Panc1 (cell line): Measurements from ENCODE around the gene FAR2. TPM values are rescaled to one million over a fixed set of nuclear protein-coding genes. Genes with fewer than 3 reads are reported as not detected.

Experiments used
- ATAC-seq: fragments of 200-7000 bp; cut with Tn5 transposase; 2 replicates; pipeline ENCODE4 v1.9.1; 2020; ENCODE audit warnings: mild to moderate bottlenecking, moderate library complexity
- BruUV-seq: library from RNA; stranded (reverse); fragments of 400-500 nt; replicated peaks from 2 replicates; lab custom pipeline; 2021; lab: Mats Ljungman, UMichigan
- CTCF ChIA-PET: fragments of 300-600 bp; sonication (Branson Sonifier 250); formaldehyde crosslinking; loops from one replicate; lab custom pipeline; 2022; ENCODE audit warnings: antibody characterized with exemption; lab: Charles Lee
- POLR2A ChIA-PET: fragments of 300-600 bp; sonication (Branson Sonifier 250); formaldehyde crosslinking; loops from one replicate; lab custom pipeline; 2022; ENCODE audit warnings: antibody characterized with exemption; lab: Charles Lee
- DNase-seq: peaks from one replicate; pipeline ENCODE4 v3.0.0-alpha.2; 2010; ENCODE audit warnings: low read depth, low spot score
- H3K27ac ChIP-seq: 2 replicates; pipeline ENCODE4 v1.5.1; 2011; ENCODE audit warnings: mild to moderate bottlenecking, low read length, inconsistent platforms
- H3K27me3 ChIP-seq: fragments of 200-500 bp; sonication (Bioruptor generic); 2 replicates; pipeline ENCODE4 v1.6.0; 2014; ENCODE audit warnings: low read length, inconsistent platforms; ENCODE audit not compliant: control insufficient read depth, insufficient read depth
- H3K36me3 ChIP-seq: fragments of 200-500 bp; sonication (Bioruptor generic); 2 replicates; pipeline ENCODE4 v1.5.1; 2014; ENCODE audit warnings: inconsistent platforms, mild to moderate bottlenecking, low read length, moderate library complexity; ENCODE audit not compliant: control insufficient read depth, insufficient read depth
- H3K4me1 ChIP-seq: 2 replicates; pipeline ENCODE4 v1.5.1; 2011; ENCODE audit warnings: inconsistent platforms, mild to moderate bottlenecking, low read length, moderate library complexity; ENCODE audit not compliant: control insufficient read depth, insufficient read depth
- H3K4me3 ChIP-seq, 2 experiments: 2 replicates each; pipeline ENCODE4 v1.5.1; 2011 to 2012; ENCODE audit warnings: low read depth in 2 of 2, low read length in 2 of 2, mild to moderate bottlenecking in 2 of 2, inconsistent platforms in 1 of 2, moderate library complexity in 1 of 2
- H3K9me3 ChIP-seq: fragments of 200-500 bp; sonication (Bioruptor generic); 2 replicates; pipeline ENCODE4 v1.5.1; 2014; ENCODE audit warnings: low read depth, mild to moderate bottlenecking, inconsistent platforms, low read length, moderate library complexity; ENCODE audit not compliant: control insufficient read depth, insufficient read depth
- CTCF ChIP-seq: fragments of 450-650 bp; IDR thresholded peaks from 2 replicates; pipeline ENCODE4 v1.5.1; 2017; ENCODE audit warnings: mild to moderate bottlenecking
- POLR2AphosphoS5 ChIP-seq: IDR thresholded peaks from 2 replicates; pipeline ENCODE4 v1.6.1; 2012; ENCODE audit warnings: mild to moderate bottlenecking, low read depth, low read length, moderate library complexity
- REST ChIP-seq, 2 experiments: IDR thresholded peaks; 2 replicates each; pipeline ENCODE4 v1.6.1; 2011 to 2012; ENCODE audit warnings: low read depth in 2 of 2, control low read depth in 1 of 2, low read length in 1 of 2, mild to moderate bottlenecking in 1 of 2, moderate library complexity in 1 of 2; ENCODE audit not compliant: insufficient read depth in 1 of 2
- SIN3A ChIP-seq: IDR thresholded peaks from 2 replicates; pipeline ENCODE4 v1.6.1; 2012; ENCODE audit warnings: low read depth, mild to moderate bottlenecking, low read length, moderate library complexity, borderline replicate concordance; ENCODE audit not compliant: insufficient read depth
- TCF7L2 ChIP-seq: IDR thresholded peaks from 2 replicates; pipeline ENCODE4 v1.6.1; 2011; ENCODE audit warnings: mild to moderate bottlenecking, low read depth, low read length, inconsistent platforms
- in situ Hi-C: cut with HindIII; loops from 2 replicates; pipeline ENCODE4 v1.10.0; 2016; ENCODE audit warnings: low sequenced_read_pairs, low pct_unique_long_range_greater_than_20kb
- intact Hi-C: fragments of 100-400 bp; cut with micrococcal nuclease; formaldehyde crosslinking; loops from one replicate; pipeline ENCODE4 v1.10.0; 2022; ENCODE audit not compliant: unreplicated experiment
- total RNA-seq: library from RNA; stranded (reverse); gene quantifications from one replicate; pipeline ENCODE4 v1.2.1, GENCODE V29; 2021; ENCODE audit not compliant: unreplicated experiment

Gene FAR2
- total RNA-seq, 1 experiment from 2014 or later: 6.2 TPM

- no peak for ATAC-seq
- ChIA-PET CTCF (no interaction called here), POLR2A (no interaction called here)
- TF ChIP-seq POLR2AphosphoS5 (no peak), TCF7L2 (no peak), SIN3A (no peak), CTCF (no peak)
- Histone ChIP-seq H3K4me3 (no peak overlapping the region), H3K4me1 (no peaks in the 10 kb centered on the region), H3K27me3 (no peaks in the 10 kb centered on the region), H3K9me3 (no peaks in the 10 kb centered on the region), H3K27ac (no peak overlapping the region), H3K36me3 (no peaks in the 10 kb centered on the region)
- DNase-seq: no peak
- BruUV-seq: no TSS peak
- intact Hi-C loops: no loop called here
- in situ Hi-C loops: no loop called here
Measured at GRCh38 chr12:29191267-29191850, 42.3 kb downstream of the FAR2 start.

GRCh38 chr12:29198901-29199300 is 49.8 kb downstream of the FAR2 start:
- POLR2A ChIA-PET: no interaction called here
- no peak for ATAC-seq
- no TSS peak for BruUV-seq
- TF ChIP-seq REST (IDR thresholded peaks at IDR 0.05; ENCODE audit: insufficient read depth in 1 of 2, low read depth in 2 of 2, low read length in 1 of 2): no peak
- H3K4me3 ChIP-seq: no peak overlapping the region
- intact Hi-C loops: no loop called here
- CTCF ChIA-PET: no interaction called here
- DNase-seq: no peak
- no peaks in the 10 kb centered on the region for H3K4me1 ChIP-seq
- in situ Hi-C loops: no loop called here
- H3K9me3 ChIP-seq: no peaks in the 10 kb centered on the region
- H3K27me3 ChIP-seq: no peaks in the 10 kb centered on the region
- no peak overlapping the region for H3K27ac ChIP-seq
- H3K36me3 ChIP-seq: no peaks in the 10 kb centered on the region

- in situ Hi-C loops: no loop called here
Measured at GRCh38 chr12:29200586-29200985, 51.5 kb downstream of the FAR2 start.

More at GRCh38 chr12:29200586-29200985, 51.5 kb downstream of the FAR2 start:
- DNase-seq (no peak), ATAC-seq (no peak)
- intact Hi-C loops: no loop called here
- Histone ChIP-seq H3K27ac (no peak overlapping the region), H3K4me3 (no peak overlapping the region), H3K27me3 (no peaks in the 10 kb centered on the region), H3K36me3 (no peaks in the 10 kb centered on the region), H3K4me1 (no peaks in the 10 kb centered on the region), H3K9me3 (no peaks in the 10 kb centered on the region)
- BruUV-seq: no TSS peak
- TF ChIP-seq SIN3A (no peak), POLR2AphosphoS5 (no peak), TCF7L2 (no peak), REST (IDR thresholded peaks at IDR 0.05; ENCODE audit: insufficient read depth in 1 of 2, low read depth in 2 of 2, low read length in 1 of 2) (no peak), CTCF (no peak)
- ChIA-PET POLR2A (no interaction called here), CTCF (no interaction called here)
